Bronchus fibroblast of lung (primary cell): ENCODE data around the gene PTPRE. TPM values are rescaled to one million over a fixed set of nuclear protein-coding genes. Genes with fewer than 3 reads are reported as not detected.

Experiments used
- total RNA-seq: library from RNA; depleted of rRNA; stranded (reverse); fragments of >200 nt; gene quantifications from 2 replicates; pipeline ENCODE4 v1.2.3, GENCODE V29; 2015

The PTPRE gene
- 1.0 and 1.7 TPM in 2 replicates for total RNA-seq

GRCh38 chr10:127906548-127907377 is at the start of gene PTPRE:
TSS of gene PTPRE (plus strand) at chr10:127907103. CDS start at chr10:128040882, 133,779 bp downstream.

DNA sequence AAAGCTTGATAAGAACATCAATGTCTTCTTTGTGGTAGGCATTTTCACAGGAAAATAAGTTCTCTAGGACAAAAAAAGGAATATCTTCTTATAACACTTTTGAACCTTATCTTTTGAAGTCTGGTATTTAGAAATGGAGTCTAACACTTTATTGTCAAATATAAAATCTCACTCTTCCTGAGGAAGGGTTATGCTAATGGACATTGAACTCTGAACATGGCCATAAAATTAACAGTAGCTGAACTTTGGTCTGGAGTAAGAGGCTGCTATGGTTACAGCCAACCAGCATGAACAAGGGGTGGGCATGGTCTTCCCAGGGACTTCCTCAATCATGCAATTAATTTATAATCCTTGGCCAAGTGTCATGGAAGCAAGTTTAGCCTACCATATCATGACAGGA is 14.2 kb upstream of the PTPRE start, which contains the start of gene CLRN3:
Gene CLRN3, minus strand, starts transcription at position 199 of the 400 bp plus-strand sequence. Its CDS starts 157 bp downstream, at position 42.

GRCh38 chr10:128125944-128126764 is 219.3 kb downstream of the PTPRE start, which contains the start of gene MKI67:
TSS of gene MKI67 (minus strand) at chr10:128126423. CDS start at chr10:128125667, 756 bp downstream.

Other genes with a start within 250 kb of the PTPRE start
- gene FOXI2, start 169.9 kb upstream of the PTPRE start, total RNA-seq = not detected in 2 replicates
- gene CLRN3, start 14.2 kb upstream of the PTPRE start, total RNA-seq = not detected in 2 replicates
- 34.0 and 35.1 TPM in 2 replicates for gene MKI67, start 219.3 kb downstream of the PTPRE start, total RNA-seq